Mucosa of descending colon (tissue), 3 donors: ENCODE measurements around the gene SKIL. TPM values are rescaled to one million over a fixed set of nuclear protein-coding genes. Genes with fewer than 3 reads are reported as not detected.

Experiments
- ATAC-seq: fragments of 200-7000 bp; cut with Tn5 transposase; one replicate; pipeline ENCODE4 v1.9.1; 2020; ENCODE audit warnings: mild to moderate bottlenecking, moderate library complexity
- DNase-seq, 3 donors: peaks; one replicate each; pipeline ENCODE4 v3.0.0-alpha.2; 2020
- H3K36me3 ChIP-seq: fragments of 200-600 bp; one replicate; pipeline ENCODE4 v1.8.0; 2021; ENCODE audit warnings: low read depth, mild to moderate bottlenecking
- H3K4me1 ChIP-seq: fragments of 200-600 bp; one replicate; pipeline ENCODE4 v1.8.0; 2021; ENCODE audit warnings: low read depth, mild to moderate bottlenecking
- H3K4me3 ChIP-seq: fragments of 200-600 bp; one replicate; pipeline ENCODE4 v1.8.0; 2021; ENCODE audit warnings: mild to moderate bottlenecking
- H3K9me3 ChIP-seq: fragments of 200-600 bp; one replicate; pipeline ENCODE4 v1.8.0; 2021; ENCODE audit warnings: mild to moderate bottlenecking
- CTCF ChIP-seq: fragments of 200-600 bp; IDR thresholded peaks from one replicate; pipeline ENCODE4 v1.8.0; 2022; ENCODE audit warnings: antibody characterized with exemption, mild to moderate bottlenecking
- intact Hi-C, 2 donors: fragments of 100-400 bp; cut with DNase I in 1 of 2; cut with micrococcal nuclease in 1 of 2; formaldehyde crosslinking; loops; one replicate each; pipeline versions ENCODE4 v1.11.0 to v1.11.1; 2022; cut with DNase I, micrococcal nuclease
- total RNA-seq, 3 donors: library from RNA; stranded (reverse); fragmentation: NEBNext Ultra II Directional in 2 of 3; extraction: Animal tissue kit (Norgen Biotek cat#: 25700) in 2 of 3; gene quantifications; one replicate each; pipeline versions ENCODE4 v1.2.1 to v1.2.4, GENCODE V29; 2021 to 2023
- donor health status: DM: no; HTN: no; CAD: no; lungs with moderate emphysema.
- donor health status: DM: no; HTN: no; CAD: no.
- donor health status: DM: no; HTN: yes; CAD: no.

SKIL gene
- total RNA-seq, 3 donors from 2014 or later = 41.9 to 51.3 (median 49.5) TPM

- Histone ChIP-seq H3K9me3 (no peaks in the 10 kb centered on the region), H3K36me3 (no peaks in the 10 kb centered on the region), H3K4me3 (no peak overlapping the region), H3K4me1 (peaks cover 18% of the 10 kb centered on the region)
- TF ChIP-seq CTCF = no peak
- intact Hi-C loops = no loop called here
- ATAC-seq (no peak), DNase-seq (no peak)
These were observed 64.2 kb downstream of the SKIL start for GRCh38 chr3:170421758-170422157.

- Histone ChIP-seq H3K4me1 (peaks cover 18% of the 10 kb centered on the region), H3K36me3 (no peaks in the 10 kb centered on the region), H3K4me3 (no peak overlapping the region), H3K9me3 (no peaks in the 10 kb centered on the region)
- intact Hi-C loops = no loop called here
- TF ChIP-seq CTCF = no peak
- DNase-seq (no peak), ATAC-seq (no peak)
These were observed 65.6 kb downstream of the SKIL start for GRCh38 chr3:170423001-170423615.

- H3K4me1 ChIP-seq = peaks cover under 1% of the 10 kb centered on the region
- no peak for DNase-seq
- no peak overlapping the region for H3K4me3 ChIP-seq
- no peak for ATAC-seq
- H3K36me3 ChIP-seq = no peaks in the 10 kb centered on the region
- intact Hi-C loops = no loop called here
- TF ChIP-seq CTCF = no peak
- no peaks in the 10 kb centered on the region for H3K9me3 ChIP-seq
These were observed 67.4 kb downstream of the SKIL start for GRCh38 chr3:170424879-170425278.

GRCh38 chr3:170425491-170426239 is 68.2 kb downstream of the SKIL start:
- Histone ChIP-seq H3K9me3 (no peaks in the 10 kb centered on the region), H3K4me3 (no peak overlapping the region), H3K36me3 (no peaks in the 10 kb centered on the region), H3K4me1 (no peaks in the 10 kb centered on the region)
- intact Hi-C loops = no loop called here
- ATAC-seq (no peak), DNase-seq (no peak)
- no peak for TF ChIP-seq CTCF

- Histone ChIP-seq H3K4me3 (no peak overlapping the region), H3K36me3 (no peaks in the 10 kb centered on the region), H3K9me3 (no peaks in the 10 kb centered on the region), H3K4me1 (no peaks in the 10 kb centered on the region)
- intact Hi-C loops = no loop called here
- no peak for ATAC-seq
- DNase-seq = no peak
- TF ChIP-seq CTCF = no peak
These were observed 68.8 kb downstream of the SKIL start for GRCh38 chr3:170426240-170426797.
